GM20000 (cell line): Measurements from ENCODE around the gene ING1.
"Not testable (repeated sequence)": the region's sequence is repeated elsewhere in the genome, so short reads cannot be mapped to it uniquely, and the experiment has no call there.

Source experiments
- DNase-seq: peaks from one replicate; pipeline ENCODE4 v3.0.0; 2012; ENCODE audit warnings: low spot score
- TF ChIP-seq, protein P1 (sequence below): IDR thresholded peaks from 2 replicates; pipeline ENCODE4 v1.5.1; 2012; ENCODE audit warnings: mild to moderate bottlenecking, control low read depth; ENCODE audit errors: extremely low read depth, missing control alignments

ING1 gene

DNA sequence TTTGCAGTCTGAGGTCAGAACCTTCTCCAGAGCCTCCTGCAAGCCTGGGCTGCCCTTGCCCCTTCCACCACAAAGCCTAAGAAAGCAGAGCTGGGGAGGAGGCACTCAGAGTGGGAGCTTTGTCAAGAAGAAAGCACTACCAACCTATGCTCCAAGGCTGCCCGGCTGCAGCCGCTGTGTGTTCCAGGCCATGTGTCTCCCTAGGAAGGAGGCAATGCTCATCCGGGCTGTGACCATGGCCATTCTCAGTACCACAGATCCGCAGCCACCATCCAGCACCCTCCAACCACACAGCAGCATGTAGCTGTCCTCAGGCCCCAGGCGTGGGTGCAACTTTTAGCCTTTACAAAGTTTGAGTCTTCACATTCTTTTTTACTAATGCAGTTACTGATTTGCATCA lies 29.6 kb upstream of the ING1 start:
- no peak for DNase-seq

DNA sequence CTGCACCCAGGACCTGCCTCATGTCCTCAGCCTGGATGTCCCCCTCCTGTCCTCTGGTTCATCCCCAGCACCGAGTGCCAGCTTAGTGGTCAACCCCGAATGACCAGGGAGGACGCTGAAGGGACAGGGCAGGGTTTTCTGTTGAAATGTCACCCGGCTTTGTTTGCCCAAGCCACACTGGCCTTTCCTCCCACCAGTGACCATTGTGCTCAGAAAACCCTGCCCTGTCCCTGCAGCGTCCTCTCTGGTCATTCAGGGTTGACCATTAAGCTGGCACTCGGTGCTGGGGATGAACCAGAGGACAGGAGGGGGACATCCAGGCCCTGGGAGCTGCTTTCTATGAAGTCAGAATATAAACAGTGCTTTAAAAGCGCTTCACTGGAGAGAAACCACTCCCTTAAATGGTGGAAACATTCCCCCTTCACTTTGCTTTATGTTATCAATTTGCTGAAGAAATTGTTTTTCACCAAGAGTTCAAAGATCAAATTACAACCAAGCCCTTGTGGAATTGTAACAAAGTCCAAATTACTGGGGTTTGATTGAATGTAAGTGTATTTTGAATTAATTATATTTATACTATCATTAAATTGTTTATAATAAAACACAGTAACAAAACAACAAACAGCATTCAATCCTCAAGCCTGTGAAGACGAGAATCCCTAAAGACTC lies 29.0 kb upstream of the ING1 start:
- DNase-seq = no peak
- TF ChIP-seq, protein P1, sequence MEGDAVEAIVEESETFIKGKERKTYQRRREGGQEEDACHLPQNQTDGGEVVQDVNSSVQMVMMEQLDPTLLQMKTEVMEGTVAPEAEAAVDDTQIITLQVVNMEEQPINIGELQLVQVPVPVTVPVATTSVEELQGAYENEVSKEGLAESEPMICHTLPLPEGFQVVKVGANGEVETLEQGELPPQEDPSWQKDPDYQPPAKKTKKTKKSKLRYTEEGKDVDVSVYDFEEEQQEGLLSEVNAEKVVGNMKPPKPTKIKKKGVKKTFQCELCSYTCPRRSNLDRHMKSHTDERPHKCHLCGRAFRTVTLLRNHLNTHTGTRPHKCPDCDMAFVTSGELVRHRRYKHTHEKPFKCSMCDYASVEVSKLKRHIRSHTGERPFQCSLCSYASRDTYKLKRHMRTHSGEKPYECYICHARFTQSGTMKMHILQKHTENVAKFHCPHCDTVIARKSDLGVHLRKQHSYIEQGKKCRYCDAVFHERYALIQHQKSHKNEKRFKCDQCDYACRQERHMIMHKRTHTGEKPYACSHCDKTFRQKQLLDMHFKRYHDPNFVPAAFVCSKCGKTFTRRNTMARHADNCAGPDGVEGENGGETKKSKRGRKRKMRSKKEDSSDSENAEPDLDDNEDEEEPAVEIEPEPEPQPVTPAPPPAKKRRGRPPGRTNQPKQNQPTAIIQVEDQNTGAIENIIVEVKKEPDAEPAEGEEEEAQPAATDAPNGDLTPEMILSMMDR = no peak

More for the DNA sequence above, 29.6 kb upstream of the ING1 start:
- TF ChIP-seq, protein P1 = no peak

DNA sequence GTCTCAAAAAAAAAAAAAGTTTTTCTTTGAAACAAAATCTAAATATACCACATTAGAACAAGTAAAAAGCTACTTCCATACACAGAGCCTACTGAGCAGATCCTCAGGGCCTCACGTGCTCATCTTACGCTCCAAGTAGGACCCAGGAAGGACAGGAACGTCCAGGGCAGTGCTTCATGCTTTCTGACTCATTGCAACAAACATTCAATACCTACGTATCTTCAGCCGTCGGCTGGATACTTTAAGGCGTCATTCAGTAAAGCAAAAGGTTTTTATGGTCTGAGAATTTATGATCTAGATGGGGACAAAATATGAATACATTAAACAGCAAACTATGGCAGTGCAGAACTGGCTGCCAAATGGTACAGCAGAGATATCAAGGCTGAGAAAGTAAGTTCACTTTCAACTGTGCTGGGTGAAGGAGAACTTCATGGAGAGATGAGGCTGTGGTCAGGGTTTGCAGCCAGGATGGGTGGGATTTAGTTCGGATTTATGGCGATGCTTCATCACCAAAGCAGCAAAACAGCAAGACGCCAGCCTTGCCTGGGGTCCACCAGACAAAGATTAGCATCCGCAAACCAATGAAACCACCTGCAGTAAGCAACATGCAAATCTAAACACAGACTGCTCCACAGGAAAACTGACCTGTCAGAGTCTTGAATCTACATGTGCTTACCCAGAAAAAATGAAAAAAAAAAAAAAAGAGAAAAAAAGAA lies 28.0 kb upstream of the ING1 start:
- TF ChIP-seq, protein P1 = no peak
- DNase-seq = no peak

DNA sequence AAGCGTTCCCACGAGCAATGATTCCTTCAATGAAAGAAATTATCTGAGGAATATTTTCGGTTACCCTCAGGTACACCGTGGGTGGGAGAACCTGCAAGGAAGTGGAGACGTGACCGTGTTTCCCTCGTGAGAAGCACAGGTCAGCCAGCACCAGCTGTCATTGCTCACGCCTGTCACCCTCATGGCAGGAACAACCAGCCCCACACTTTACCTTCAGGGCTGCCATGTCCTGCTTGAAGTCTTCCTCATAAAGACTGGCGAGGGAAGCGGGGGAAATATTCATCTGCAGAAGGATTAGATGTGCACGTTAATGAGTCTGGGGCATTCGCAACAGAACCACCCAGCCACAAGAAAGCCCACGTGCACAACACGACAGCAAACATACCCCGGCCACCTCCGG lies 25.8 kb upstream of the ING1 start:
- DNase-seq = no peak
- TF ChIP-seq, protein P1 = no peak

DNA sequence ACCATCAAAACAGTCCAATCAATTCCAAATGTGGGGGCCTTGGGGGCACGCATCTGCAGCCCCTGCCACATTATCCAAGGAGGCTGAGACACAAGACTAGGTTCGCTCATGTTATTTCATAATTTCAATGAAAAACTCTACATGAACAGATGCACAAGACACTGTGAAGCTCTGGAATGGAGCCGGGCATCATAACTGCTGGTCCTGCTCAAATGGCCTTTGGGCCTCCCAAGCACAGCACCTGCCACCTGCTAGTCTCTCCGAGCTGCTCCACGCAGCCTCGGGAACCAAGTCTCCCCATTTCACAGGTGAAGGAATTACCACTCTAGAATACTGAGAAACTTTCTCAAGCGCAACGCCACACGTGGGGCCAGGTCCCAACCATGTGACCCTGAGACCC lies 24.5 kb upstream of the ING1 start:
- TF ChIP-seq, protein P1 = no peak

DNA sequence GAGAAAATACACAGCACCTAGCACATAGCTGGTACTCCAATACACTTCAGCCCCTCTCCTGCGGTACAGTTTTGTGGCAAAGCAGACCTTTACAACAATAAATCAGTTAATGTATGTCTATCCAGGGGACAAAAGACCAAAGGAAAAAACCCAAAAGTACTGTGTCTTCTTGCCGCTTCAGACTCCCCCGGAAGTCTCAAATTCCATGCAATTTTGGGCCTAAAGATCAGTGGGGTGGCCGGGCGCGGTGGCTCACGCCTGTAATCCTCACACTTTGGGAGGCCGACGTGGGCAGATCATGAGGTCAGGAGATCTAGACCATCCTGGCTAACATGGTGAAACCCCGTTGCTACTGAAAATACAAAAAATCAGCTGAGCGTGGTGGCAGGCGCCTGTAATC lies 23.8 kb upstream of the ING1 start:
- TF ChIP-seq, protein P1 = no peak
- no peak for DNase-seq

More for the DNA sequence above, 24.5 kb upstream of the ING1 start:
- DNase-seq = no peak

DNA sequence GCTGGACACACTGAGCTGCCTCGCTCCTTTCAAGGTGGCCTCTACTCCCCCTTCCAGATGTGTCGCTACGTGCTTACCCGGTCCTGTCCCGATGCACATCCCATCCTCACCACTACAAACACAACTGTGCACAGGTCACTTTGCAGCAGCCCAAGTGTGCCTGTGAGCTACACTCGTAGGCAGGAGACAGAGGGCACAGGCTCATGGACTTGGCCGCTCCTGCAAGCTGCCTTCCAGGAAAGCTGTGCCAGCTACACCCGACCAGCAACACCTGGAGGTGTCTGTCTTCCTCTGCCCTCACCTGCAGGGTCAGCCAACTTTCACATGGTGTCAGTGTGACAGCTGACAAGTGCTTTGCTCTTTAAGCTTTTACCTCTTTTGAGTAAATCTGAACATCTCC lies 23.0 kb upstream of the ING1 start:
- no peak for DNase-seq
- TF ChIP-seq, protein P1 = no peak

DNA sequence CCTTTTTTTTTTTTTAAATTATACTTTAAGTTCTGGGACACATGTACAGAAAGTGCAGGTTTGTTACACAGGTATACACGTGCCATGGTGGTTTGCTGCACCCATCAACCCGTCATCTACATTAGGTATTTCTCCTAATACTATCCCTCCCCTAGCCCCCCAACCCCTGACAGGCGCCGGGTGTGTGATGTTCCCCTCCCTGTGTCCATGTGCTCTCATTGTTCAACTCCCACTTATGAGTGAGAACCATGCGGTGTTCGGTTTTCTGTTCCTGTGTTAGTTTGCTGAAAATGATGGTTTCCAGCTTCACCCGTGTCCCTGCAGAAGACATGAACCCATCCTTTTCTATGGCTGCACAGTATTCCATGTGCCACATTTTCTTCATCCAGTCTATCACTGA lies 17.7 kb upstream of the ING1 start:
- DNase-seq = not testable (repeated sequence)
